Calu3 (cell line): ENCODE measurements around the gene KREMEN2. TPM values are rescaled to one million over a fixed set of nuclear protein-coding genes. Genes with fewer than 3 reads are reported as not detected.
"Not testable (repeated sequence)": the region's sequence is repeated elsewhere in the genome, so short reads cannot be mapped to it uniquely, and the experiment has no call there.

ENCODE experiments used
- BruUV-seq: library from RNA; stranded (reverse); fragments of 400-500 nt; replicated peaks from 2 replicates; lab custom pipeline; 2021; lab: Mats Ljungman, UMichigan
- CTCF ChIA-PET: fragments of 300-600 bp; sonication (Branson Sonifier 250); formaldehyde crosslinking; loops from one replicate; lab custom pipeline; 2022; ENCODE audit warnings: antibody characterized with exemption; lab: Charles Lee
- DNase-seq: peaks from one replicate; pipeline ENCODE4 v3.0.0; 2022
- H3K27ac Mint-ChIP-seq: one replicate; pipeline ENCODE4 v1.8.0; 2022; ENCODE audit warnings: mixed read lengths; ENCODE audit not compliant: unreplicated experiment
- H3K27me3 Mint-ChIP-seq: one replicate; pipeline ENCODE4 v1.8.0; 2022; ENCODE audit warnings: mixed read lengths; ENCODE audit not compliant: unreplicated experiment
- H3K36me3 Mint-ChIP-seq: one replicate; pipeline ENCODE4 v1.8.0; 2022; ENCODE audit warnings: mild to moderate bottlenecking, moderate library complexity, mixed read lengths; ENCODE audit not compliant: insufficient read depth, unreplicated experiment
- H3K4me1 Mint-ChIP-seq: one replicate; pipeline ENCODE4 v1.8.0; 2022; ENCODE audit warnings: mild to moderate bottlenecking, low read depth, mixed read lengths; ENCODE audit not compliant: unreplicated experiment
- H3K4me3 Mint-ChIP-seq: one replicate; pipeline ENCODE4 v1.8.0; 2022; ENCODE audit warnings: mild to moderate bottlenecking, low read depth, moderate library complexity, mixed read lengths; ENCODE audit not compliant: unreplicated experiment
- H3K9me3 Mint-ChIP-seq: one replicate; pipeline ENCODE4 v1.8.0; 2022; ENCODE audit warnings: low read depth, mixed read lengths; ENCODE audit not compliant: unreplicated experiment
- CTCF ChIP-seq: fragments of 200-600 bp; IDR thresholded peaks from one replicate; pipeline ENCODE4 v1.8.0; 2022; ENCODE audit warnings: antibody characterized with exemption; ENCODE audit not compliant: unreplicated experiment
- intact Hi-C: fragments of 100-400 bp; cut with micrococcal nuclease; formaldehyde crosslinking; loops from one replicate; pipeline ENCODE4 v1.10.0; 2022; ENCODE audit not compliant: unreplicated experiment
- total RNA-seq: library from RNA; stranded (reverse); gene quantifications from 2 replicates; pipeline ENCODE4 v1.2.3, GENCODE V29; 2022

KREMEN2 gene
- total RNA-seq, 1 experiment from 2014 or later, result not detected

GRCh38 chr16:2937170-2937569, 26.9 kb upstream of the KREMEN2 start:
- no peaks in the 10 kb centered on the region for H3K27me3 Mint-ChIP-seq
- no TSS peak for BruUV-seq
- no peak overlapping the region for H3K4me3 Mint-ChIP-seq
- H3K36me3 Mint-ChIP-seq, result peaks cover 30% of the 10 kb centered on the region
- intact Hi-C loops, result no loop called here
- no peak overlapping the region for H3K27ac Mint-ChIP-seq
- no peaks in the 10 kb centered on the region for H3K4me1 Mint-ChIP-seq
- CTCF ChIA-PET, result no interaction called here
- TF ChIP-seq CTCF, result no peak
- H3K9me3 Mint-ChIP-seq, result no peaks in the 10 kb centered on the region
- no peak for DNase-seq

- H3K36me3 Mint-ChIP-seq, result peaks cover 30% of the 10 kb centered on the region
- H3K4me3 Mint-ChIP-seq, result no peak overlapping the region
- H3K27ac Mint-ChIP-seq, result no peak overlapping the region
- TF ChIP-seq CTCF, result no peak
- intact Hi-C loops, result no loop called here
- H3K4me1 Mint-ChIP-seq, result no peaks in the 10 kb centered on the region
- CTCF ChIA-PET, result interaction anchor here (1.5 kb wide), 1 partner anchor 11 kb away, joined by 6 read pairs; no protein-coding TSS in a partner anchor
- no peak for DNase-seq
- BruUV-seq, result no TSS peak
- no peaks in the 10 kb centered on the region for H3K27me3 Mint-ChIP-seq
- H3K9me3 Mint-ChIP-seq, result no peaks in the 10 kb centered on the region
These were observed 25.9 kb upstream of the KREMEN2 start for GRCh38 chr16:2938206-2938605.

- no peak overlapping the region for H3K4me3 Mint-ChIP-seq
- DNase-seq, result no peak
- no peaks in the 10 kb centered on the region for H3K4me1 Mint-ChIP-seq
- H3K36me3 Mint-ChIP-seq, result peaks cover 24% of the 10 kb centered on the region
- intact Hi-C loops, result no loop called here
- CTCF ChIA-PET, result interaction anchor here (1.5 kb wide), 1 partner anchor 13 kb away, joined by 6 read pairs; no protein-coding TSS in a partner anchor
- H3K9me3 Mint-ChIP-seq, result no peaks in the 10 kb centered on the region
- H3K27ac Mint-ChIP-seq, result no peak overlapping the region
- no peak for TF ChIP-seq CTCF
- BruUV-seq, result no TSS peak
- H3K27me3 Mint-ChIP-seq, result no peaks in the 10 kb centered on the region
These were observed 24.1 kb upstream of the KREMEN2 start for GRCh38 chr16:2939968-2940367.

- CTCF ChIA-PET, result interaction anchor here (0.6 to 0.8 kb wide), 2 partner anchors 19 to 665 kb away, joined by 6 read pairs; no protein-coding TSS in a partner anchor
- no peaks in the 10 kb centered on the region for H3K27me3 Mint-ChIP-seq
- no peaks in the 10 kb centered on the region for H3K9me3 Mint-ChIP-seq
- H3K4me3 Mint-ChIP-seq, result no peak overlapping the region
- intact Hi-C loops, result no loop called here
- no peaks in the 10 kb centered on the region for H3K4me1 Mint-ChIP-seq
- H3K27ac Mint-ChIP-seq, result no peak overlapping the region
- peaks cover 4% of the 10 kb centered on the region for H3K36me3 Mint-ChIP-seq
- no peak for TF ChIP-seq CTCF
- no peak for DNase-seq
- BruUV-seq, result no TSS peak
These were observed 22.0 kb upstream of the KREMEN2 start for GRCh38 chr16:2942045-2942444.

GRCh38 chr16:2943716-2944115, 20.4 kb upstream of the KREMEN2 start:
- H3K27ac Mint-ChIP-seq, H3K4me1 Mint-ChIP-seq, H3K9me3 Mint-ChIP-seq, DNase-seq, CTCF ChIA-PET, H3K4me3 Mint-ChIP-seq, H3K27me3 Mint-ChIP-seq, H3K36me3 Mint-ChIP-seq, BruUV-seq, intact Hi-C loops: not testable (repeated sequence)
